H1 (cell line): ENCODE measurements around the gene OPALIN. TPM values are rescaled to one million over a fixed set of nuclear protein-coding genes. Genes with fewer than 3 reads are reported as not detected.

ENCODE experiments used
- CTCF ChIA-PET: fragments of 300-600 bp; sonication (Branson Sonifier 250); formaldehyde crosslinking; loops from one replicate; lab custom pipeline; 2021; ENCODE audit not compliant: partially characterized antibody; lab: Charles Lee
- POLR2A ChIA-PET: fragments of 300-600 bp; sonication (Branson Sonifier 250); formaldehyde crosslinking; loops from one replicate; lab custom pipeline; 2021; ENCODE audit warnings: inconsistent platforms; ENCODE audit not compliant: partially characterized antibody; lab: Charles Lee
- DNase-seq, 2 experiments: peaks; one replicate each; pipeline versions ENCODE4 v3.0.0 to v3.0.0-alpha.2; 2010 to 2022; ENCODE audit warnings: low spot score in 2 of 2, low read depth in 1 of 2, mixed read lengths in 1 of 2
- FAIRE-seq: peaks from 2 replicates; lab custom pipeline; 2011; peaks lifted over from hg19 to GRCh38; lab: Jason Lieb, UNC
- H2AFZ ChIP-seq: 2 replicates; pipeline ENCODE4 v1.8.1; 2012; ENCODE audit warnings: low read length, inconsistent platforms
- H2AK5ac ChIP-seq: 2 replicates; pipeline ENCODE4 v1.6.1; 2013; ENCODE audit warnings: low read depth, low read length
- H2BK120ac ChIP-seq: replicated peaks from 2 replicates; pipeline ENCODE3; 2013; ENCODE audit warnings: low read depth, low read length, inconsistent platforms
- H2BK12ac ChIP-seq: 2 replicates; pipeline ENCODE4 v1.6.1; 2013; ENCODE audit warnings: low read depth, low read length
- H2BK15ac ChIP-seq: 2 replicates; pipeline ENCODE4 v1.6.1; 2013; ENCODE audit warnings: low read length
- H2BK20ac ChIP-seq: 2 replicates; pipeline ENCODE4 v1.6.1; 2013; ENCODE audit warnings: low read length
- H2BK5ac ChIP-seq: 2 replicates; pipeline ENCODE4 v1.6.1; 2013; ENCODE audit warnings: low read depth, low read length
- H3K14ac ChIP-seq: 2 replicates; pipeline ENCODE4 v1.6.1; 2013; ENCODE audit warnings: inconsistent platforms; ENCODE audit not compliant: insufficient read length
- H3K18ac ChIP-seq: 2 replicates; pipeline ENCODE4 v1.6.1; 2013; ENCODE audit warnings: low read length; ENCODE audit errors: extremely low read depth
- H3K23ac ChIP-seq: 2 replicates; pipeline ENCODE4 v1.6.1; 2013; ENCODE audit warnings: inconsistent platforms; ENCODE audit not compliant: insufficient read length
- H3K23me2 ChIP-seq: 2 replicates; pipeline ENCODE4 v1.6.1; 2013; ENCODE audit warnings: low read depth, low read length
- H3K27ac ChIP-seq: 2 replicates; pipeline ENCODE4 v1.6.1; 2011; ENCODE audit warnings: low read depth, low read length, inconsistent platforms
- H3K27me3 ChIP-seq, 4 experiments: replicated peaks in 1 of 4; 1 replicate in 1 of 4; 2 replicates in 3 of 4; pipeline versions ENCODE4 v1.6.1 to v1.8.1; 2011 to 2013; ENCODE audit warnings: low read length in 3 of 4, mild to moderate bottlenecking in 3 of 4, inconsistent platforms in 2 of 4, mixed read lengths in 2 of 4, moderate library complexity in 1 of 4; ENCODE audit not compliant: control insufficient read depth in 3 of 4, insufficient read depth in 3 of 4; ENCODE audit errors: extremely low read depth in 1 of 4
- H3K36me3 ChIP-seq, 4 experiments: 2 replicates each; pipeline versions ENCODE4 v1.6.1 to v1.8.1; 2011 to 2013; ENCODE audit warnings: mild to moderate bottlenecking in 4 of 4, low read length in 3 of 4, moderate library complexity in 2 of 4, control low read depth in 1 of 4, inconsistent platforms in 1 of 4; ENCODE audit not compliant: insufficient read depth in 4 of 4, control insufficient read depth in 2 of 4
- H3K4ac ChIP-seq: replicated peaks from 2 replicates; pipeline ENCODE3; 2013; ENCODE audit warnings: low read length, low read depth, mixed read lengths, inconsistent platforms; ENCODE audit not compliant: insufficient read length
- H3K4me1 ChIP-seq, 4 experiments: replicated peaks in 1 of 4; 1 replicate in 1 of 4; 2 replicates in 3 of 4; pipeline versions ENCODE4 v1.6.1 to v1.8.1; 2011 to 2013; ENCODE audit warnings: low read length in 3 of 4, inconsistent platforms in 2 of 4, mixed read lengths in 1 of 4; ENCODE audit not compliant: insufficient read depth in 4 of 4, control insufficient read depth in 3 of 4
- H3K4me2 ChIP-seq, 2 experiments: 2 replicates each; pipeline versions ENCODE4 v1.6.1 to v1.8.1; 2011 to 2013; ENCODE audit warnings: low read depth in 2 of 2, low read length in 2 of 2, control low read depth in 1 of 2, inconsistent platforms in 1 of 2, mild to moderate bottlenecking in 1 of 2; ENCODE audit not compliant: insufficient read depth in 1 of 2
- H3K4me3 ChIP-seq, 4 experiments: fragments of 200-600, 300-600 bp in 1 of 4; sonication (generic), shearing (Covaris generic), sonication (Bioruptor Twin) in 1 of 4; 2 replicates each; pipeline versions ENCODE4 v1.5.1 to v1.8.1; 2011 to 2016; ENCODE audit warnings: low read length in 4 of 4, low read depth in 3 of 4, control low read depth in 2 of 4, inconsistent platforms in 2 of 4, mild to moderate bottlenecking in 2 of 4, mixed read lengths in 1 of 4, moderate library complexity in 1 of 4; ENCODE audit not compliant: insufficient read depth in 2 of 4; ENCODE audit errors: extremely low read depth in 1 of 4
- H3K56ac ChIP-seq: replicated peaks from 2 replicates; pipeline ENCODE3; 2013; ENCODE audit warnings: low read depth, mild to moderate bottlenecking, mixed read lengths, low read length, inconsistent platforms; ENCODE audit not compliant: insufficient read length
- H3K79me1 ChIP-seq: 2 replicates; pipeline ENCODE4 v1.6.1; 2013; ENCODE audit warnings: low read depth, low read length, control low read depth
- H3K79me2 ChIP-seq, 2 experiments: 2 replicates each; pipeline versions ENCODE4 v1.6.1 to v1.8.1; 2012 to 2013; ENCODE audit warnings: low read length in 2 of 2, mild to moderate bottlenecking in 2 of 2, inconsistent platforms in 1 of 2; ENCODE audit not compliant: insufficient read depth in 2 of 2, control insufficient read depth in 1 of 2
- H3K9ac ChIP-seq, 4 experiments: replicated peaks in 1 of 4; 1 replicate in 1 of 4; 2 replicates in 3 of 4; pipeline versions ENCODE4 v1.6.1 to v1.8.1; 2011 to 2013; ENCODE audit warnings: low read depth in 3 of 4, low read length in 3 of 4, control low read depth in 2 of 4, mild to moderate bottlenecking in 2 of 4, moderate library complexity in 2 of 4, inconsistent platforms in 1 of 4; ENCODE audit errors: extremely low read depth in 1 of 4
- H3K9me3 ChIP-seq, 2 experiments: 2 replicates each; pipeline versions ENCODE4 v1.6.1 to v1.8.1; 2012 to 2013; ENCODE audit warnings: mild to moderate bottlenecking in 2 of 2, moderate library complexity in 2 of 2, control low read depth in 1 of 2, inconsistent platforms in 1 of 2, low read depth in 1 of 2, low read length in 1 of 2, mixed read lengths in 1 of 2; ENCODE audit not compliant: insufficient read depth in 2 of 2
- H4K20me1 ChIP-seq, 2 experiments: replicated peaks in 1 of 2; 2 replicates each; pipeline versions ENCODE3 to v1.8.1; 2011 to 2013; ENCODE audit warnings: inconsistent platforms in 2 of 2, low read length in 2 of 2, mild to moderate bottlenecking in 1 of 2; ENCODE audit not compliant: insufficient read depth in 2 of 2, control insufficient read depth in 1 of 2
- H4K5ac ChIP-seq: 2 replicates; pipeline ENCODE4 v1.6.1; 2013; ENCODE audit warnings: low read length, low read depth, mixed read lengths, inconsistent platforms; ENCODE audit not compliant: insufficient read length
- H4K8ac ChIP-seq: 2 replicates; pipeline ENCODE4 v1.8.0; 2013; ENCODE audit warnings: mild to moderate bottlenecking, moderate library complexity, low read length, inconsistent platforms; ENCODE audit not compliant: insufficient read depth; ENCODE audit errors: extremely low read depth
- H4K91ac ChIP-seq: replicated peaks from 2 replicates; pipeline ENCODE3; 2013; ENCODE audit warnings: low read length, mixed read lengths, inconsistent platforms; ENCODE audit not compliant: insufficient read length
- BCL11A ChIP-seq, 2 experiments: IDR thresholded peaks; one replicate each; pipeline ENCODE4 v1.6.1; 2011; ENCODE audit warnings: low read depth in 2 of 2, low read length in 2 of 2, mild to moderate bottlenecking in 2 of 2
- RXRA ChIP-seq: IDR thresholded peaks from 2 replicates; pipeline ENCODE4 v1.6.1; 2011; ENCODE audit warnings: low read depth, mild to moderate bottlenecking, low read length, moderate library complexity; ENCODE audit not compliant: insufficient read depth
- TAF7 ChIP-seq: optimal IDR thresholded peaks from 2 replicates; pipeline ENCODE3; 2011; ENCODE audit warnings: low read depth, mild to moderate bottlenecking, inconsistent platforms, low read length, moderate library complexity, borderline replicate concordance
- TBP ChIP-seq: IDR thresholded peaks from 2 replicates; pipeline ENCODE4 v1.6.1; 2011; ENCODE audit warnings: low read depth, low read length, improper control_type of control experiment
- WGBS, 2 experiments: shearing (Covaris generic) in 1 of 2; methylation state at CpG; one replicate each; pipeline versions ENCODE4 v1.1.6 to v1.1.7; 2013 to 2015; ENCODE audit warnings: low lambda C conversion rate in 2 of 2, mixed read lengths in 2 of 2, inconsistent platforms in 1 of 2, low coverage in 1 of 2, missing lambda C conversion rate in 1 of 2; ENCODE audit not compliant: insufficient replicate concordance in 2 of 2, insufficient coverage in 1 of 2, insufficient read length in 1 of 2; ENCODE audit errors: extremely low coverage in 1 of 2, missing lambda C conversion rate in 1 of 2; 5-methylcytosine and 5-hydroxymethylcytosine counted together
- polyA plus RNA-seq, 7 experiments: library from polyadenylated mRNA; depleted of rRNA in 3 of 7; stranded (reverse) in 5 of 7; unstranded in 2 of 7; fragments of >200 nt in 5 of 7; fragments of 200-250 nt in 2 of 7; gene quantifications; 1 replicate in 5 of 7; 2 replicates in 1 of 7; 4 replicates in 1 of 7; pipeline versions ENCODE4 v1.2.1 to v1.2.3, GENCODE V29; 2011 to 2013; ENCODE audit warnings: missing spikeins in 2 of 7, mixed read lengths in 2 of 7
- total RNA-seq: library from RNA; stranded (reverse); fragmentation: NEBNext Ultra II Directional; extraction: Animal tissue kit (Norgen Biotek cat#: 25700); gene quantifications from 2 replicates; pipeline ENCODE4 v1.2.1, GENCODE V29; 2021

OPALIN gene
- total and polyA plus RNA-seq, 2 of the 8 experiments (the other 6 are each of a cell fraction or from before 2014, with no cell fraction given), result 0.03 TPM; not detected in 1

- Histone ChIP-seq H3K4ac (no peak overlapping the region), H3K27ac (no peak overlapping the region), H4K20me1 (no peaks in the 10 kb centered on the region), H3K23ac (no peak overlapping the region), H2AK5ac (no peak overlapping the region), H3K4me3 (no peak overlapping the region), H3K79me2 (no peaks in the 10 kb centered on the region), H3K4me1 (no peaks in the 10 kb centered on the region; a peak in 1 of 7 replicates), H4K91ac (no peak overlapping the region), H2BK15ac (no peak overlapping the region), H3K4me2 (no peak overlapping the region), H3K27me3 (no peaks in the 10 kb centered on the region), H2AFZ (no peak overlapping the region), H3K9me3 (no peaks in the 10 kb centered on the region)
- FAIRE-seq, result no peak
- POLR2A ChIA-PET, result no interaction called here
- TF ChIP-seq BCL11A (IDR thresholded peaks at IDR 0.05; ENCODE audit: low read depth in 2 of 2, low read length in 2 of 2) (no peak), TBP (no peak), TAF7 (no peak), RXRA (no peak)
- TF ChIP-seq, all 59 proteins: peak for 0
- no peak overlapping the region for H4K8ac ChIP-seq
- no peak overlapping the region for H3K14ac ChIP-seq
- no peak for DNase-seq
- no peak overlapping the region for H3K56ac ChIP-seq
- no peak overlapping the region for H3K9ac ChIP-seq
- CTCF ChIA-PET, result interaction anchor here (0.8 to 2.0 kb wide), 5 partner anchors 10 to 63 kb away, joined by 3 to 9 read pairs (median 4); no protein-coding TSS in a partner anchor
- H3K79me1 ChIP-seq, result no peaks in the 10 kb centered on the region
- no peak overlapping the region for H2BK20ac ChIP-seq
- H2BK5ac ChIP-seq, result no peak overlapping the region
- H3K36me3 ChIP-seq, result no peaks in the 10 kb centered on the region
- no peaks in the 10 kb centered on the region; the same call in 1 of the 2 replicates for H3K23me2 ChIP-seq
- H2BK120ac ChIP-seq, result no peak overlapping the region
- H3K18ac ChIP-seq, result no peak overlapping the region
- no peak overlapping the region for H4K5ac ChIP-seq
- 87% methylated on average over 15 of the region's 15 CpGs; no CpG with 5 or more reads in 1 of the 2 experiments for WGBS, 2 experiments
- H2BK12ac ChIP-seq, result no peak overlapping the region
These were observed 48.8 kb upstream of the OPALIN start for GRCh38 chr10:96407560-96408069.
